WTC11 (cell line): ENCODE data around the gene OSCP1. TPM values are rescaled to one million over a fixed set of nuclear protein-coding genes. Genes with fewer than 3 reads are reported as not detected.

ENCODE experiments used
- ATAC-seq: fragments of 200-7000 bp; cut with Tn5 transposase; 2 replicates; pipeline ENCODE4 v1.10.0; 2021; ENCODE audit warnings: mild to moderate bottlenecking, moderate library complexity
- CTCF ChIA-PET: fragments of 300-600 bp; sonication (Branson Sonifier 250); formaldehyde crosslinking; loops from one replicate; lab custom pipeline; 2021; ENCODE audit warnings: antibody characterized with exemption; lab: Charles Lee
- POLR2A ChIA-PET: fragments of 350-600 bp; sonication (Branson Sonifier 250); formaldehyde crosslinking; loops from one replicate; lab custom pipeline; 2021; ENCODE audit warnings: antibody characterized with exemption; lab: Charles Lee
- DNase-seq: peaks from one replicate; pipeline ENCODE4 v3.0.0; 2021; ENCODE audit warnings: low spot score
- H3K27ac Mint-ChIP-seq: 2 replicates; pipeline ENCODE4 v1.8.0; 2021; ENCODE audit warnings: mixed read lengths
- H3K27me3 Mint-ChIP-seq: 2 replicates; pipeline ENCODE4 v1.8.0; 2021; ENCODE audit warnings: low read depth, mild to moderate bottlenecking, moderate library complexity, mixed read lengths
- H3K36me3 Mint-ChIP-seq: 2 replicates; pipeline ENCODE4 v1.8.0; 2021; ENCODE audit warnings: mixed read lengths
- H3K4me1 Mint-ChIP-seq: 2 replicates; pipeline ENCODE4 v1.8.0; 2022; ENCODE audit warnings: mixed read lengths
- H3K4me3 Mint-ChIP-seq: 2 replicates; pipeline ENCODE4 v1.8.0; 2021; ENCODE audit warnings: mild to moderate bottlenecking, moderate library complexity, mixed read lengths
- H3K9me3 Mint-ChIP-seq: 2 replicates; pipeline ENCODE4 v1.8.0; 2021; ENCODE audit warnings: mixed read lengths
- FOXJ3 ChIP-seq: sonication (generic); formaldehyde crosslinking; IDR thresholded peaks from 2 replicates; pipeline ENCODE4 v1.9.0; 2021; ENCODE audit warnings: missing genetic modification reagents, mild to moderate bottlenecking, borderline replicate concordance
- MXD4 ChIP-seq: fragments of 250-450 bp; sonication (Bioruptor Pico); IDR thresholded peaks from 2 replicates; pipeline ENCODE4 v1.8.0; 2021; ENCODE audit warnings: mild to moderate bottlenecking, moderate library complexity, borderline replicate concordance
- MYBL2 ChIP-seq: sonication (generic); formaldehyde crosslinking; IDR thresholded peaks from 2 replicates; pipeline ENCODE4 v1.8.1; 2023; ENCODE audit warnings: mild to moderate bottlenecking, moderate library complexity, missing genetic modification reagents
- NFE2L1 ChIP-seq: sonication (generic); formaldehyde crosslinking; IDR thresholded peaks from 2 replicates; pipeline ENCODE4 v1.8.1; 2023; ENCODE audit warnings: missing genetic modification reagents
- OVOL2 ChIP-seq: fragments of 250-450 bp; sonication (Bioruptor Pico); IDR thresholded peaks from 2 replicates; pipeline ENCODE4 v1.9.0; 2021; ENCODE audit warnings: mild to moderate bottlenecking, borderline replicate concordance
- RELA ChIP-seq: sonication (generic); formaldehyde crosslinking; IDR thresholded peaks from 2 replicates; pipeline ENCODE4 v1.8.1; 2022; ENCODE audit warnings: missing genetic modification reagents, mild to moderate bottlenecking, borderline replicate concordance
- TEAD4 ChIP-seq: sonication (generic); formaldehyde crosslinking; IDR thresholded peaks from 2 replicates; pipeline ENCODE4 v1.8.0; 2022; ENCODE audit warnings: mild to moderate bottlenecking, missing genetic modification reagents
- TP53 ChIP-seq: sonication (generic); formaldehyde crosslinking; IDR thresholded peaks from 2 replicates; pipeline ENCODE4 v1.8.1; 2023; ENCODE audit warnings: mild to moderate bottlenecking, missing genetic modification reagents
- ZNF219 ChIP-seq: sonication (generic); formaldehyde crosslinking; IDR thresholded peaks from 2 replicates; pipeline ENCODE4 v1.8.0; 2023; ENCODE audit warnings: missing genetic modification reagents, mild to moderate bottlenecking, borderline replicate concordance
- total RNA-seq: library from RNA; stranded (reverse); gene quantifications from 3 replicates; pipeline ENCODE4 v1.2.3, GENCODE V29; 2021
- TF ChIP-seq, protein P1 (sequence below): fragments of 250-450 bp; sonication (Bioruptor Pico); IDR thresholded peaks from 2 replicates; pipeline ENCODE4 v1.9.0; 2021; ENCODE audit warnings: mild to moderate bottlenecking
- TF ChIP-seq, protein P2 (sequence below): fragments of 250-450 bp; sonication (Bioruptor Pico); IDR thresholded peaks from 2 replicates; pipeline ENCODE4 v2.1.2; 2022; ENCODE audit warnings: mild to moderate bottlenecking, moderate library complexity
- TF ChIP-seq, protein P3 (sequence below): sonication (generic); formaldehyde crosslinking; IDR thresholded peaks from 2 replicates; pipeline ENCODE4 v1.8.1; 2023; ENCODE audit warnings: mild to moderate bottlenecking, moderate library complexity, missing genetic modification reagents
- TF ChIP-seq, protein P4 (sequence below): sonication (generic); formaldehyde crosslinking; IDR thresholded peaks from 2 replicates; pipeline ENCODE4 v1.8.1; 2023; ENCODE audit warnings: mild to moderate bottlenecking, missing genetic modification reagents, moderate library complexity
- TF ChIP-seq, protein P5 (sequence below): sonication (generic); formaldehyde crosslinking; IDR thresholded peaks from 2 replicates; pipeline ENCODE4 v1.8.1; 2022; ENCODE audit warnings: mild to moderate bottlenecking, moderate library complexity, missing genetic modification reagents
- TF ChIP-seq, protein P6 (sequence below): sonication (generic); formaldehyde crosslinking; IDR thresholded peaks from 2 replicates; pipeline ENCODE4 v1.8.0; 2023; ENCODE audit warnings: missing genetic modification reagents
- TF ChIP-seq, protein P7 (sequence below): sonication (generic); formaldehyde crosslinking; conservative IDR thresholded peaks from 2 replicates; pipeline ENCODE4 v1.8.1; 2022; ENCODE audit warnings: mild to moderate bottlenecking, missing genetic modification reagents
- TF ChIP-seq, protein P8 (sequence below): sonication (generic); formaldehyde crosslinking; IDR thresholded peaks from 2 replicates; pipeline ENCODE4 v1.8.0; 2023; ENCODE audit warnings: mild to moderate bottlenecking, missing genetic modification reagents
- TF ChIP-seq, protein P9 (sequence below): sonication (generic); formaldehyde crosslinking; conservative IDR thresholded peaks from 2 replicates; pipeline ENCODE4 v1.8.1; 2023; ENCODE audit warnings: mild to moderate bottlenecking, low read depth, missing genetic modification reagents, moderate library complexity
- TF ChIP-seq, protein P10 (sequence below): sonication (generic); formaldehyde crosslinking; IDR thresholded peaks from 2 replicates; pipeline ENCODE4 v1.8.0; 2022; ENCODE audit warnings: mild to moderate bottlenecking, missing genetic modification reagents

OSCP1 gene
- total RNA-seq, 1 experiment from 2014 or later: 1.7 TPM

DNA sequence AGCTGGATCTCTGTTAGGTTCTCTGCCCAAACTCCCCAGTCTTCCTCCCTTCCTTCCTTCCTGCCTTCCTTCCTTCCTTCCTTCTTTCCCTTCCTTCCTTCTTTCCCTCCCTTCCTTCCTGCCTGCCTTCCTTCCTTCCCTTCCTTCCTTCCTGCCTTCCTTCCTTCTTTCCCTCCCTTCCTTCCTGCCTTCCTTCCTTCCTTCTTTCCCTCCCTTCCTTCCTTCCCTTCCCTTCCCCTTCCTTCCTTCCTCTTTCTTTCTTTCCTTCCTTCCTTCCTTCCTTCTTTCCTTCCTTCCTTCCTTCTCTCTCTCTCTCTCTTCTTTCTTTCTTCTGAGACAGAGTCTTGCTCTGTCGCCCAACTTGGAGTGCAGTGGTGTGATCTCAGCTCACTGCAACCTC lies 43.8 kb downstream of the OSCP1 start (continued):
- TF ChIP-seq NFE2L1 (CRISPR knock-in tag) (no peak), MXD4 (no peak), RELA (CRISPR knock-in tag) (no peak), FOXJ3 (CRISPR knock-in tag) (no peak)
- TF ChIP-seq, protein P1, sequence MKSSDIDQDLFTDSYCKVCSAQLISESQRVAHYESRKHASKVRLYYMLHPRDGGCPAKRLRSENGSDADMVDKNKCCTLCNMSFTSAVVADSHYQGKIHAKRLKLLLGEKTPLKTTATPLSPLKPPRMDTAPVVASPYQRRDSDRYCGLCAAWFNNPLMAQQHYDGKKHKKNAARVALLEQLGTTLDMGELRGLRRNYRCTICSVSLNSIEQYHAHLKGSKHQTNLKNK (CRISPR knock-in tag): no peak
- TF ChIP-seq, protein P2, sequence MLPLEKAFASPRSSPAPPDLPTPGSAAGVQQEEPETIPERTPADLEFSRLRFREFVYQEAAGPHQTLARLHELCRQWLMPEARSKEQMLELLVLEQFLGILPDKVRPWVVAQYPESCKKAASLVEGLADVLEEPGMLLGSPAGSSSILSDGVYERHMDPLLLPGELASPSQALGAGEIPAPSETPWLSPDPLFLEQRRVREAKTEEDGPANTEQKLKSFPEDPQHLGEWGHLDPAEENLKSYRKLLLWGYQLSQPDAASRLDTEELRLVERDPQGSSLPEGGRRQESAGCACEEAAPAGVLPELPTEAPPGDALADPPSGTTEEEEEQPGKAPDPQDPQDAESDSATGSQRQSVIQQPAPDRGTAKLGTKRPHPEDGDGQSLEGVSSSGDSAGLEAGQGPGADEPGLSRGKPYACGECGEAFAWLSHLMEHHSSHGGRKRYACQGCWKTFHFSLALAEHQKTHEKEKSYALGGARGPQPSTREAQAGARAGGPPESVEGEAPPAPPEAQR (CRISPR knock-in tag): no peak

DNA sequence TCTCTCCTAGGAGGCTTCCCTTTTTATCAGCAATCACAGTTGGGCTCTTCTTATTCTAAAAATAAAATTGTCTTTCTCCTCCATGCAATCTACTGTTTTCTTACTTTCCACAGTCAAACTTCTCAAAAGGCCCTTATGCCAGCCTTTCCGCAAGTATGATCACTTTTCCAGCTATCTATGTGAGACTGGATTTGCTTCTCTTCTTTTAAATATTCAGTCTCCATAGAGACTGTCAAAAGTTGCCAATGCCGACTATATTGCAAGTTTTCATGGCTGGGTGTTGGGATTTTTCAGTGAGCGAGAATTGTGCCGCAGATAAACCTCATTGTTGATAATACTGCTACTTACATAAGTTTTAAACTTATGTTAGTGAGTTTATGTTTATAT lies 47.8 kb downstream of the OSCP1 start:
- CTCF ChIA-PET: interaction anchor here (3.0 kb wide), 1 partner anchor 16 kb away, joined by 23 read pairs; no protein-coding TSS in a partner anchor

More for the DNA sequence above, 47.8 kb downstream of the OSCP1 start:
- H3K27ac Mint-ChIP-seq: peak overlapping the region; percentile 38; the same call in 1 of the 2 replicates
- H3K4me3 Mint-ChIP-seq: peak overlapping the region; percentile 6; the same call in 1 of the 2 replicates
- H3K4me1 Mint-ChIP-seq: peaks cover 14% of the 10 kb centered on the region
- no peaks in the 10 kb centered on the region; the same call in 1 of the 2 replicates for H3K27me3 Mint-ChIP-seq
- TF ChIP-seq, protein P3, sequence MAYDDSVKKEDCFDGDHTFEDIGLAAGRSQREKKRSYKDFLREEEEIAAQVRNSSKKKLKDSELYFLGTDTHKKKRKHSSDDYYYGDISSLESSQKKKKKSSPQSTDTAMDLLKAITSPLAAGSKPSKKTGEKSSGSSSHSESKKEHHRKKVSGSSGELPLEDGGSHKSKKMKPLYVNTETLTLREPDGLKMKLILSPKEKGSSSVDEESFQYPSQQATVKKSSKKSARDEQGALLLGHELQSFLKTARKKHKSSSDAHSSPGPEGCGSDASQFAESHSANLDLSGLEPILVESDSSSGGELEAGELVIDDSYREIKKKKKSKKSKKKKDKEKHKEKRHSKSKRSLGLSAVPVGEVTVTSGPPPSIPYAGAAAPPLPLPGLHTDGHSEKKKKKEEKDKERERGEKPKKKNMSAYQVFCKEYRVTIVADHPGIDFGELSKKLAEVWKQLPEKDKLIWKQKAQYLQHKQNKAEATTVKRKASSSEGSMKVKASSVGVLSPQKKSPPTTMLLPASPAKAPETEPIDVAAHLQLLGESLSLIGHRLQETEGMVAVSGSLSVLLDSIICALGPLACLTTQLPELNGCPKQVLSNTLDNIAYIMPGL (CRISPR knock-in tag): no peak
- TF ChIP-seq, protein P4, sequence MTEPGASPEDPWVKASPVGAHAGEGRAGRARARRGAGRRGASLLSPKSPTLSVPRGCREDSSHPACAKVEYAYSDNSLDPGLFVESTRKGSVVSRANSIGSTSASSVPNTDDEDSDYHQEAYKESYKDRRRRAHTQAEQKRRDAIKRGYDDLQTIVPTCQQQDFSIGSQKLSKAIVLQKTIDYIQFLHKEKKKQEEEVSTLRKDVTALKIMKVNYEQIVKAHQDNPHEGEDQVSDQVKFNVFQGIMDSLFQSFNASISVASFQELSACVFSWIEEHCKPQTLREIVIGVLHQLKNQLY (CRISPR knock-in tag): no peak
- TF ChIP-seq, protein P5, sequence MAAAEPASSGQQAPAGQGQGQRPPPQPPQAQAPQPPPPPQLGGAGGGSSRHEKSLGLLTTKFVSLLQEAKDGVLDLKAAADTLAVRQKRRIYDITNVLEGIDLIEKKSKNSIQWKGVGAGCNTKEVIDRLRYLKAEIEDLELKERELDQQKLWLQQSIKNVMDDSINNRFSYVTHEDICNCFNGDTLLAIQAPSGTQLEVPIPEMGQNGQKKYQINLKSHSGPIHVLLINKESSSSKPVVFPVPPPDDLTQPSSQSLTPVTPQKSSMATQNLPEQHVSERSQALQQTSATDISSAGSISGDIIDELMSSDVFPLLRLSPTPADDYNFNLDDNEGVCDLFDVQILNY (CRISPR knock-in tag): no peak
- no peak for TF ChIP-seq ZNF219 (CRISPR knock-in tag)
- no peak for TF ChIP-seq MYBL2 (CRISPR knock-in tag)
- TF ChIP-seq OVOL2 (CRISPR knock-in tag): no peak
- no peak for TF ChIP-seq MXD4
- TF ChIP-seq, protein P6, sequence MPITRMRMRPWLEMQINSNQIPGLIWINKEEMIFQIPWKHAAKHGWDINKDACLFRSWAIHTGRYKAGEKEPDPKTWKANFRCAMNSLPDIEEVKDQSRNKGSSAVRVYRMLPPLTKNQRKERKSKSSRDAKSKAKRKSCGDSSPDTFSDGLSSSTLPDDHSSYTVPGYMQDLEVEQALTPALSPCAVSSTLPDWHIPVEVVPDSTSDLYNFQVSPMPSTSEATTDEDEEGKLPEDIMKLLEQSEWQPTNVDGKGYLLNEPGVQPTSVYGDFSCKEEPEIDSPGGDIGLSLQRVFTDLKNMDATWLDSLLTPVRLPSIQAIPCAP (CRISPR knock-in tag): no peak
- TF ChIP-seq, protein P7, sequence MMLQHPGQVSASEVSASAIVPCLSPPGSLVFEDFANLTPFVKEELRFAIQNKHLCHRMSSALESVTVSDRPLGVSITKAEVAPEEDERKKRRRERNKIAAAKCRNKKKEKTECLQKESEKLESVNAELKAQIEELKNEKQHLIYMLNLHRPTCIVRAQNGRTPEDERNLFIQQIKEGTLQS: no peak
- TF ChIP-seq, protein P8, sequence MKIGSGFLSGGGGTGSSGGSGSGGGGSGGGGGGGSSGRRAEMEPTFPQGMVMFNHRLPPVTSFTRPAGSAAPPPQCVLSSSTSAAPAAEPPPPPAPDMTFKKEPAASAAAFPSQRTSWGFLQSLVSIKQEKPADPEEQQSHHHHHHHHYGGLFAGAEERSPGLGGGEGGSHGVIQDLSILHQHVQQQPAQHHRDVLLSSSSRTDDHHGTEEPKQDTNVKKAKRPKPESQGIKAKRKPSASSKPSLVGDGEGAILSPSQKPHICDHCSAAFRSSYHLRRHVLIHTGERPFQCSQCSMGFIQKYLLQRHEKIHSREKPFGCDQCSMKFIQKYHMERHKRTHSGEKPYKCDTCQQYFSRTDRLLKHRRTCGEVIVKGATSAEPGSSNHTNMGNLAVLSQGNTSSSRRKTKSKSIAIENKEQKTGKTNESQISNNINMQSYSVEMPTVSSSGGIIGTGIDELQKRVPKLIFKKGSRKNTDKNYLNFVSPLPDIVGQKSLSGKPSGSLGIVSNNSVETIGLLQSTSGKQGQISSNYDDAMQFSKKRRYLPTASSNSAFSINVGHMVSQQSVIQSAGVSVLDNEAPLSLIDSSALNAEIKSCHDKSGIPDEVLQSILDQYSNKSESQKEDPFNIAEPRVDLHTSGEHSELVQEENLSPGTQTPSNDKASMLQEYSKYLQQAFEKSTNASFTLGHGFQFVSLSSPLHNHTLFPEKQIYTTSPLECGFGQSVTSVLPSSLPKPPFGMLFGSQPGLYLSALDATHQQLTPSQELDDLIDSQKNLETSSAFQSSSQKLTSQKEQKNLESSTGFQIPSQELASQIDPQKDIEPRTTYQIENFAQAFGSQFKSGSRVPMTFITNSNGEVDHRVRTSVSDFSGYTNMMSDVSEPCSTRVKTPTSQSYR (CRISPR knock-in tag): no peak
- no peak for TF ChIP-seq RELA (CRISPR knock-in tag)
- TF ChIP-seq, protein P1 (CRISPR knock-in tag): no peak
- TF ChIP-seq TP53 (CRISPR knock-in tag): no peak
- TF ChIP-seq, protein P9, sequence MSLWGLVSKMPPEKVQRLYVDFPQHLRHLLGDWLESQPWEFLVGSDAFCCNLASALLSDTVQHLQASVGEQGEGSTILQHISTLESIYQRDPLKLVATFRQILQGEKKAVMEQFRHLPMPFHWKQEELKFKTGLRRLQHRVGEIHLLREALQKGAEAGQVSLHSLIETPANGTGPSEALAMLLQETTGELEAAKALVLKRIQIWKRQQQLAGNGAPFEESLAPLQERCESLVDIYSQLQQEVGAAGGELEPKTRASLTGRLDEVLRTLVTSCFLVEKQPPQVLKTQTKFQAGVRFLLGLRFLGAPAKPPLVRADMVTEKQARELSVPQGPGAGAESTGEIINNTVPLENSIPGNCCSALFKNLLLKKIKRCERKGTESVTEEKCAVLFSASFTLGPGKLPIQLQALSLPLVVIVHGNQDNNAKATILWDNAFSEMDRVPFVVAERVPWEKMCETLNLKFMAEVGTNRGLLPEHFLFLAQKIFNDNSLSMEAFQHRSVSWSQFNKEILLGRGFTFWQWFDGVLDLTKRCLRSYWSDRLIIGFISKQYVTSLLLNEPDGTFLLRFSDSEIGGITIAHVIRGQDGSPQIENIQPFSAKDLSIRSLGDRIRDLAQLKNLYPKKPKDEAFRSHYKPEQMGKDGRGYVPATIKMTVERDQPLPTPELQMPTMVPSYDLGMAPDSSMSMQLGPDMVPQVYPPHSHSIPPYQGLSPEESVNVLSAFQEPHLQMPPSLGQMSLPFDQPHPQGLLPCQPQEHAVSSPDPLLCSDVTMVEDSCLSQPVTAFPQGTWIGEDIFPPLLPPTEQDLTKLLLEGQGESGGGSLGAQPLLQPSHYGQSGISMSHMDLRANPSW (CRISPR knock-in tag): no peak
- TF ChIP-seq, protein P10, sequence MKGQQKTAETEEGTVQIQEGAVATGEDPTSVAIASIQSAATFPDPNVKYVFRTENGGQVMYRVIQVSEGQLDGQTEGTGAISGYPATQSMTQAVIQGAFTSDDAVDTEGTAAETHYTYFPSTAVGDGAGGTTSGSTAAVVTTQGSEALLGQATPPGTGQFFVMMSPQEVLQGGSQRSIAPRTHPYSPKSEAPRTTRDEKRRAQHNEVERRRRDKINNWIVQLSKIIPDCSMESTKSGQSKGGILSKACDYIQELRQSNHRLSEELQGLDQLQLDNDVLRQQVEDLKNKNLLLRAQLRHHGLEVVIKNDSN (CRISPR knock-in tag): no peak
- no peak for TF ChIP-seq TEAD4 (CRISPR knock-in tag)
- no peaks in the 10 kb centered on the region for H3K9me3 Mint-ChIP-seq
- peaks cover 4% of the 10 kb centered on the region for H3K36me3 Mint-ChIP-seq
- POLR2A ChIA-PET: no interaction called here
- DNase-seq (no peak), ATAC-seq (no peak)
